HG02588 (cell line): Measurements from ENCODE around the gene NIT1.
A peak's percentile ranks its signal among the peaks of the same experiment; 100 is the strongest.

Experiments used
- ATAC-seq: cut with Tn5 transposase; IDR thresholded peaks from one replicate; pipeline ENCODE4 v1.9.1; 2021; ENCODE audit warnings: mild to moderate bottlenecking, moderate library complexity; ENCODE audit not compliant: unreplicated experiment

Gene NIT1, protein sequence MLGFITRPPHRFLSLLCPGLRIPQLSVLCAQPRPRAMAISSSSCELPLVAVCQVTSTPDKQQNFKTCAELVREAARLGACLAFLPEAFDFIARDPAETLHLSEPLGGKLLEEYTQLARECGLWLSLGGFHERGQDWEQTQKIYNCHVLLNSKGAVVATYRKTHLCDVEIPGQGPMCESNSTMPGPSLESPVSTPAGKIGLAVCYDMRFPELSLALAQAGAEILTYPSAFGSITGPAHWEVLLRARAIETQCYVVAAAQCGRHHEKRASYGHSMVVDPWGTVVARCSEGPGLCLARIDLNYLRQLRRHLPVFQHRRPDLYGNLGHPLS

DNA sequence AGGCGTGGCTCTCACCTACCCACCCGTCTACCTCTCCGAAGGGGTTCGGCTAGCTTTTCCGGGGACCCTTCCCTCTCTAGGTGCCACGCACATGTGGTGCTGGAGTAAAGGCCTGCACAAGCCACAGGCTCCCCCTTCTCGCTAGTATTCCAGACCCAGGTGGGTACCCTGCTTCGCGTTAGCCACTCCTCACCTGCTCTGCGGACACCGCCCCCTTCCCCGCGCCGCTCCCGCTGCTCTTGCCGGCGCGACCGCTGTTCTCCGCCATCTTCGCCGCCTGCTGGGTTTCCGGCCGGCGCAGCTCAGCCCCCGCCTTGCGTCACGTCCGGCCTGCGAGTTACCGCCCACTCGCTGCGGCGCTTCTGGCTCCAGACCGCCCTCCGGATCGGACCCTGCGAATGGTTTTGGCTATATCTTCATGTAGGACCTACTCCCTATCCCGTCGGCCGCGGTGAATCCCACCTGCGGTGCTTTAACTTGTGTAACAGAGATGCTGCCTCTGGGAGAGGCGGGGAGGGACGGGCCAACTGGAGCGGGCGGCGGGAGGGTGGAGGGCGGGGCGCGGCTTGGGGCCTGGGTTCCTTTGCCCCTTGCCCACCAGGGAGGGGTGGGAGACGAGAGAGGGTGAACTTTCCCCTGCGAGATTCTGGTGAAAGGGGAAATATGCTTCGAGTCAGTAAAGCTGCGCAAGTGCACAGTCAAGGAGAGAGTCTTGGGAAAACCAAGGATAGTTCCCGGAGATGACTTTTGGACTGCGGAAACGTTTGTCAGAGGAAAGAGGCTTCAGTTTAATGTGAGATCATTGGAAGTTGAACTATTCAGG lies at the start of gene NIT1, which contains the start of gene PFDN2:
TSS of gene NIT1 (plus strand) at position 347 of the 823 bp plus-strand sequence. CDS start at position 419, 72 bp downstream.
TSS of gene PFDN2 (minus strand) at position 279 of the 823 bp plus-strand sequence. CDS start at position 268, 11 bp downstream.
- peak; percentile 75 for ATAC-seq

DNA sequence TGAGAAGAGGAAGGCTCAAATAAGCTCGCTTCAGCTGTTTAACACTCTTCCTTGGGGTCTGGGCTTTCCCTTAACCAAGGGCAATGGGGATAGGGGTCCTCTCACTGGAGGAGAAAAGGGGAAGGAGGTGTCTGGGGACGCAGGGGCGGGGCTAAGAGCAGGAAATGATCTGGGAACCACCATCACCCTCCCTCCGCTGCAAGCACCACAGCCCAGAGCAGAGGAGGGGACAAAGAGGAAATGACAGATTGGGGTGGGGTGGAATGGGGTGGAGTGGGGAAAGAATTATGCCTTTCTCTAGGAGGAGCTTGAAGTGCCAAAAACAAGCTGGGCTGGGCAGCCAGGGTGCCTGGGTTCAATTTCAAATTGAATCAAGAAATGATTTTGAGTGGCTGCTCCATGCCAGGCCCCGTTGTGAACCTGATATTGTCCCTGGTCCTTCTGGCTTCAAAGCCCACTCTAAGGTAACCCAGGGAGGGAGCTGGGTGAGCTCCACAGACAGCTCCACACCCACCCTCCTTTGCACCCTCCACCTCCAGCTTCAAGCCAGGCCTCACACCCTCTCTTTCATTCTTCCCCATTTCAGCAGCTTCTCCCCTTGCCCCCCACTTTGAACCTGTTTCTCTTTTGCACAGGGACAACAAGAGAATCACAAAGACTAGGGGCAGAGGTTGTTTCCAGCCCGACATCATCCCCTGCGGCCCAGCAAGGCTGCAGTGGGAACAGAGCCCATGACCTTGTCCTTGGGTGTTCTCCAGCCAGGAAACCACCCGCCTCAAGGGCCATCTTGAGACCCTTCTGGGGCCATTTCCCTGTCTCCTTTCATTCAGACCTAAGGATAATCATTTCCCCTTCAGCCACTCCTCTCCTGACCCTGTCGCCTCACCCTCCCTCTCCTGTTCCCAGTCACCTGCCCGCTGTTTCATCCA lies 49.3 kb upstream of the NIT1 start:
- peak; percentile 51 for ATAC-seq

DNA sequence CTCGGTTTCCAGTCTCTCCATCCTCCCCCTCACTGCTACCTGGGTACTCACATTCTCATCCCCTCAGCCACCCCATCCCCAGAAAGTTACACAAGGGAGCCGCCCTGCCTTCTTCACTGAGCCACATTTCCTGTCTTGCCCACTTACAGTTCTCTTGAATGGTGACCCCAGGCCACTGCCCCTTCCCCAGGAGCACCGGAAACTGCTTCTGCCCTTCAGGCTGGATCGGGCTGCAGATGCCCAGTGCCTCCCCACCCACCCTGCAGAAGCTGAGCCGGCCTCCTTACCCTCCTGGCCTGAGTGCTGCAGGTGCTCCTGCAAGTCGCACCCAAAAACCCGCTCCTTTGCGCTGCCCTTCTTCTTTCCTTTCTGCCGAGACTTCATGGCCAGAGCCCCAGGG lies 48.7 kb upstream of the NIT1 start:
- peak; percentile 2 for ATAC-seq

DNA sequence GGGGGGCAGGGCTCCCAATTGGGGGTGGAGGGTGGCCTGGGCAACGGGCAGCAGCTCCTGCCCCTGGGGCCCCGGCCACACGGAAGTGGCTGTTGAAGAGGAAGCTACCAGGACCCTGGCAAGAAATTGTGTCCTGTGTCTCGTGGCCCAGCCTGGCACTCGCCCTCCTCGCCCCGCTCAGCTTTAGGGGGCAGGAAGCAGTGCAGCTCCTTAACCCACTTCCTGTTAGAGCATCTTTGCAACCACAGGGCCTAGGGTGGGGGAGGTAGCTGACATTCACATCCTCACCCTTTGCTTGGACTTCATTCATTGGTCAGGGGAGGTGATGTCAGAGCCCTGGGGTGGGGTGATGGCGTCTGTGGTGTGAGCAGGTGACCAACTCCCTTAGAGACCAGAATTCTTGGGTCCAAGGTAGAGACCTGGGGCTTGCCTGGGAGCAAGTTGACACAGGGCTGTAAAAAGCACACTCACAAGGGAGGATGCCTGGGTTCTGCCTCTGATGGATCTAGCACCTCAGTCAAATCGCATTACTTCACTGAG lies 48.1 kb upstream of the NIT1 start, which contains the start of gene ARHGAP30:
TSS of gene ARHGAP30 (minus strand) at position 161 of the 540 bp plus-strand sequence. CDS start 267 bp downstream, outside the sequence.
- ATAC-seq: peak; percentile 89

DNA sequence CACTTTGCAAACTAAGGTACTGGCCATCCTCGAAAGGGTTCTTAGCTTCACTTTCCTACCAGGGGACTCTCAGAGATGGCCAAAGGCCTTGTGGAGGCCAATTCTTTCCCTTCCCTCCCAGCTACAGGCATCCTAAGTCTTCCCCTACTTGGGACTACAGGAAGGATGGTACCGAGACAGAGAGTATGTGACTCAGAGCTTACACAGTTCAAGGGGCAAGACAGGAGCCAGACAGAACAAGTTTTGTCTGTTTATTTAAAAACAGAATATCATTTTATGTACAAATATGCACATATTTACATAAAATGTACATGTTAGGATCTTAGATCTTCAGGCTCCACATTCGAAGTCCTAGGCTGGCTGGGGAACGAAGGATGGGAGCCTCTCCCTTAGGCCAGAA lies 47.1 kb upstream of the NIT1 start:
- no peak for ATAC-seq

DNA sequence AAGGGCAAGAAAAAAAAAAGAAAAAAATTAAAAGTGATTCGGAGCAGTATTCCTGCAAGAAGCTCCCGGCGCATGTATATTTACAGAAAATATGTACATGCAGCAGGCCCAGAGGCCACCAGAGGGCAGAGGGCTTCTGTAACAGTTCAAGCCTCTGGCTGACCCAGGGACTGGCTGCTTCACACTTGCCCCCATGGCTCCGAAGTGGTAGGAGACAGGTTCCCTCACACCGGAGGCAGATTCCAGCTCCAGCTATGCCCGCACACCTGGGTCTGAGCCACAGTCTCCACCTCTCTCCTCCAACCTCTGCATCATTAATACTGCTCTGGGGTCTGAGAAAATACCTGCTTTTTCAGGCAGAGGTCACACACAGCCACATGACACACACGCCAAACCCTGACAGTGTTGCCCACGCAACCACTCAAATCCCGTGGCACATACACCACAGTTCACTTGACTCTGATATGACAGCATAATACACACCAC lies 46.0 kb upstream of the NIT1 start:
- no peak for ATAC-seq

DNA sequence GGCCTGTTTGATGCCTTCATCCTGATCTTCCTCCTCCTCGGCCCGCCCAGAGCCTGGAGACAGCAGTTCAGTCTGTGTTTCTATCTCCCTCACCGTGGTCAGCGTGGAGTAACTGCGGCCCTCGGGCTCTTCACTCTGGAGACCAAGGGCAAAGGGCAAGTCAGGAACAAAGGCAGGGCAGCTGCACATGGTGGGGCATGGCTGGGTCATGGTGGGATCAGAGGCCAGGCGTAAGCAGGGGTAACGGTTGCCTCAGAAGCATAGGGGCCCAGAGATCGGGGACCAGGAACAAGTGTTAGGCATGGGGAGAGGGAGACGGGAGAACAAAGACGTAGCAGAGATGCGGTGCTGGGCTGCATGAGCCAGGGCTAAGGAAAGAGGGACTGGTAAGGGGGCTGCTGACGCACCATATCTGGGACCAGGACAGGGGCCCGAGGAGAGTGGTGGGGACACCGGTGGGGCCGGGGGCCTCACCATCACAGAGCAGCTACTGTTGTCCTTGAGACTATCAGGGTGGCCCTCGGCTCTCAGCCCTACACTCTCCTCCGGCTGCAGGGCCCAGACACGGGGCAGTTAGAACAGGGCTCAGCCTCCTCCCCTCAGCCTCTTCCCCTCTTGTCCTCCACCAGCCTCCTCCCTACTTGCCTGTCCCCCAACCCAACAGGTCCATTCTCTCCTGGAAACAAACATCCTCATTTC lies 45.0 kb upstream of the NIT1 start:
- no peak for ATAC-seq

DNA sequence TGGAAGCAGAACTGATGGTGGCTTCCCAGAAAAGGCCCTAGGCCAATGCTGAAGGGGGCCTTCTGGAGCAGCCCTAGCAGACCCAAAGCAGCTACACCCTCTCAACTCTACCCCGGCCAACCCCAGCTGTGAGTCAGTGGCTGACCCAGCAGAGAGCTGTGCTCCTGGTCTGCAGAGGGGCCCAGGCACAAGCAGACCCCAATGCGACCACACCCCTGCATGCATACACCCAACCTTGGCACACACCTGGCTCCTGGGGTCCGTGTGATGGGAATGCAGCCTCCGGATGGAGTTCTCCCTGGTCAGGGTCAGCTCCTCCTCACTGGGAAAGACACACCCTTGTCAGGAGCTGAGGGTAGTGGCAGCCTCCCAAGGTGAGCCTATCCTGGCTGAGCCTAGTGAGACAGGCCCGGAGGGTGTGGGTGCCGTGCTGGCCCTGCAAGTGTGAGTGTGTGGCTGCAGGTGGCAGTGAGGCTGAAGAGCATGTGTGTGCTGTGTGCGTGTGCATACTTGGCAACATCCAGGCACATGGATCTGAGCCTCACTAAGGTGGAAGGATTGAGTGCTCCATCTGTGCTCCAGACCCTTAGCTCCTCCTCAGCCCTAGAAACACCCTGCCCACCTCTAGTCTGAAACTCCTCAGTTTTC lies 44.3 kb upstream of the NIT1 start:
- no peak for ATAC-seq

DNA sequence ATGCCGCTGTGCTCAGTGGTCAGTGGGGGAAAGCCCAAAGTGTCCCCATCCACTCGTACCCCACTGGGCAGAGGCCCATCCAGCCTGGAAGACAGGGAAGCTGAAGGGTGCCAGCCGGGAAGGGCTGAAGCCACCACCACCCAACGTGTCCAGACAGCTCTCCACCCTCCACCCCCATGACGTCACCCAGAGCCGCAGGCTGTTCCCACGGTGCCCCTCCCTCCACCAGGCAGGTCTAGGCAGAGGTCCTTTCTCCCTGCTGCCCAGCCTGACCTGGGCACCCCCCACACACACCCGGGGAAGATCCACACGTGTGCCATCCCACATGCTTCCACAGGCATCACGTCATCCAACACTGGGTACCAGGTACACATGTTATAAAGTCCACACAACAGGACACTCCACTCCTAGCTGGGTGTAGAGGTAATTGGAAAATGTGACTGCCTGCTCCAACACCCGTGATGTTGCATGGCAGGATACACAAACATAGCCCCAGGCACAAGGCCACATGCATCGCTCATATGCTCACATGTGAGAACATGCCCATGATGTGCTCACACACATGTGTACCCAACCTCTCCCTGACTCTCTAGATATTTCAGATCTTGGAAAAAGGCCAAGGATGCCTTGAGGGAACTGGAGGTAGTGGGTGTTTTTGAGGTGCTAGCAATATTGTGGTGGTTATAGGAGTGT lies 43.1 kb upstream of the NIT1 start:
- no peak for ATAC-seq

DNA sequence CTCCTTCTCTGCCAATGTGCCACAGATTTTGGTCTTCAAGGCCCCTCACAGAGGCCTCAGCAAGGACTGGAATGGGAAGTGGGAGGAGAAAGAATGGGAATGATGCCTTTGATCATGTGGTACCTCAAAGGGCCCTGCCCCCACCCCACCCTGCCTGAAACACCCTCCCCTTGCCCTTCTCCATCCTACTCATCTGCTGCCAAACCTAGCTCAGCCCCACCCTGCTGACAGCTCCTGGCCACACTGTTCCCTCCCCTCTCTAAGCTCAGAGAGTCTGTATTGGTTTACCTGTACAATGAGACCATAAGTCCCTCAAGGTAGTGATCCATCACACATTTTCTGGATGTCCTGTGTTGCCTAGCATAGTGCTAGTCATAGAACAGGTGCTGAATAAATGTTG lies 41.5 kb upstream of the NIT1 start:
- no peak for ATAC-seq

DNA sequence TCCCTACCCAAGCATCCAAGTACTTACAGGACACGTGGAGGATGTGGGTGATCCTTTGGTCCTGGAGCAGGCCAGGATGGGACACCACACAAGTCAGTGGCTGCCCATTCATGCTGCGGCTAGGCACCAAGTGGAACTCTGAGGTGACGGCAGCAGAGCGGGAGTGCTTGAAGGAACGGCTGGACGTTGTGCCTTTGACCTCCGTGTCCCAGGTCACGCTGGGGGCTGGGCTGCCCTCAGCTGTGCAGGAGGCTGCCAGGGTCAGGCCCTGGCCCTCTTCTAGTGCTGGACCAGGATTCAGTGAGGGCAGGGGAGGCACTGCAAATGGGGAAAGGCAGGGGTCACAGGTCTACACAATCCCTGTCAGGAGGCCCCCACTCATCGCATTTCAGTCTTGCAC lies 40.5 kb upstream of the NIT1 start:
- ATAC-seq: no peak

DNA sequence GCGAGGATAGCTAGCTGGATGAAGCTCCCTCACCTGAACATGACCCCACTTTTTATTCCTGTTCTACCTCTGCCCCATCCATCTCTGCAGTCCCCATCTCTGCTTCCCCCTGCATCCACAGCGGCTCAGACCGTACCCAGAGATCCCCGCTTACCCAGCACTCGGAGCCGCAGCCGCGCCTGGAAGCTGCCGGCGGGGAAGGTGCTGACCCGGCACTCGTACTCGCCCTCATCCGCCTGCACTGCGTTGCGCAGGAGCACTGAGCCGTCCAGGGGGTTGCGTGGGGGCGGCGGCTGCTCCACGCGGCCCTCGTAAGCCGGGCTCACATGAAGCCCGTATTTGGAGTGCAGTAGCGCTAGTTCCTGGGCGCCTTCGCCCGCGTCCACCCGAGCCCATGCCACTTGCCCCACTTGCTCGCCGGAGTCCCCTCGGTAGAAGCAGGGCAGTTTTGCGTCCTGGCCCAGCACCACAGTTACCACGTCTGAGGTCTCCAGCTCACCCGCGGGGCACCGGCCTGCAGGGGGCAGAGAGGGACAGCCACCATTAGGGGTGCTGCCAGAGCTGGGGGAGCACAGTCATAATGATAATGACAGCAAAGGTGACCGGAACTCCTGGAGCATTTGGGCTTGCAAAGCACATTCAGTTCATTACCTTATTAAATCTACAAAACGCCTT lies 38.3 kb upstream of the NIT1 start:
- ATAC-seq: no peak

DNA sequence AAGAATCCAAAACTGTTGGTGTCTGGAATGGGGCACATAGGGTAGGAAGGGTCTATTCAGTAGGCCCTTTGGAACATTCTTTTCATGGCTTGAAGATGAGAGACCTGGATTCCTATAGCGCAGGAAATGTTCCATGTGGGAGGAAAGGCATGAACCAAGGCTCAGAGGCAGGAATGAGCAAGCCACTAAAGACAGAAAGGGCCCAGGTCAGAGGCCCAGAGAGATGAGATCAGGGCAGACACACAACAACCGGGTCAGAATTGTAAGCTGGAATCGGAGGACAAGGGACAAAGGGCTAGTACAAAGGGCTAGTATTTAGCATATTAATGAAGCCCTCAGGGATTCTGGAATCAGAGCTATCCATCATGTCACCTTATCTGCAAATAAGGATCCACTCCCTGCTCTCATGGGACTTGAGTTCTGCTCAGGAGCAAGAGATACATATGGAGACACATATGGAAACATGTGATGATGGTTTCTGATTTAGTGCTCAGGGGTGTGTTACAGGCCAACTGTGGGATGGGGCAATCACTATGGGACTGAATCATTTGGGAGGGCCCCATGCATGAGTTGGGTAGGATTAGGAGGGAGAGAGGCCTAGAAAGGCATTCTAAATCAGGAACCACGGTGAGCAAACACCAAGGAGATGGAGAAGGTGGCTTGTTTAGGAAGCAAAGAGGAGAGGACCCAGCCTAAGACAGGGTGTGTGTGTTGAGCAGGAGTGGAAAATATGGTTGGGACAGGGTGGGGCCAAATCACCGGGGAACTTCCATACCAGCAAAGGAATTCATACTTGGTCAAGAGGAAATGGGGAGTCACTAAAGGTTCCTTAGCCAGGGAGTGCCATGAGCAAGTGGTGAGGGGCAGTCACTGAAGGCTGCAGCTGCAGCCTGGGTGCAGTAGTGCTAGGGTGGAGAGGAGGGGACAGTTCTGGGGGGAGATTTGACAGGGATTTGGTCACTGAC lies 37.2 kb upstream of the NIT1 start:
- no peak for ATAC-seq

DNA sequence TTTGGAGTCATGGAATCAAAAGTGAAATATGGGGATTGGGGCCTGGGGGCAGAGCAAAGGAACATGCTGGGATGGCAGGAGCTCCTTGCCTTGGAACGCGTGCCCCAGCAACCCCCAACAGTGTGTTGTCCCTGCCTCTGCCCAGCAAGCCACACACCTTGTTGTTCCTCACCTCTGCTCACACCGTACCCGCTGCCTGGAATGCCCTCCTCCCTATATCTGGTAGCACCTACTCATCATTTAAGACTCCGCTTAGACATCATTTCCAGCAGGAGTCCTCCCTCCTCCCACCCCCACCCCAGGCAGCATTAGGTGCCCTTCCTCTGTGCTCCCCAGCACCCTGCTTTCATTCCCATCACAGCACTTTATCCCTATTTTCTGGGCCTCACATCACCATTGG lies 36.4 kb upstream of the NIT1 start:
- ATAC-seq: no peak

DNA sequence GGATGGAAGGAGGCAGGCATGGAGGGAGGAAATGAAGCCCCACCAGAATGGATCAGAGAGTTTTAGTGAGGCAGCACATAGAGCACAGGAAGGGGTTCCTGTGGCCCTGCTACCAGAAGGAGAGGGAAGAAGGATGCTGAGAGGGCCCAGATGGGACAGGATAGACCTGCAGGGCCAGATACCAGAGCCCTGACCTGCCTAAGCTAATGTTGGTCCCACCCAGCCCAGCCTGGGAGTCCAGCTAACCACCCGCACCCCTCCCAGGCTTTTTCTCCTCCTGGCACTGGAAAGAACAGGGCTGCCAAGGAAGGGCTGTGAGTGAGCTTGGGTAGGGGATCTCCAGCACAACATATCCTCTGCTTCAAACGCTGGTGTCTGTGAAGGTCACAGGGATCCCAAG lies 35.4 kb upstream of the NIT1 start:
- no peak for ATAC-seq

DNA sequence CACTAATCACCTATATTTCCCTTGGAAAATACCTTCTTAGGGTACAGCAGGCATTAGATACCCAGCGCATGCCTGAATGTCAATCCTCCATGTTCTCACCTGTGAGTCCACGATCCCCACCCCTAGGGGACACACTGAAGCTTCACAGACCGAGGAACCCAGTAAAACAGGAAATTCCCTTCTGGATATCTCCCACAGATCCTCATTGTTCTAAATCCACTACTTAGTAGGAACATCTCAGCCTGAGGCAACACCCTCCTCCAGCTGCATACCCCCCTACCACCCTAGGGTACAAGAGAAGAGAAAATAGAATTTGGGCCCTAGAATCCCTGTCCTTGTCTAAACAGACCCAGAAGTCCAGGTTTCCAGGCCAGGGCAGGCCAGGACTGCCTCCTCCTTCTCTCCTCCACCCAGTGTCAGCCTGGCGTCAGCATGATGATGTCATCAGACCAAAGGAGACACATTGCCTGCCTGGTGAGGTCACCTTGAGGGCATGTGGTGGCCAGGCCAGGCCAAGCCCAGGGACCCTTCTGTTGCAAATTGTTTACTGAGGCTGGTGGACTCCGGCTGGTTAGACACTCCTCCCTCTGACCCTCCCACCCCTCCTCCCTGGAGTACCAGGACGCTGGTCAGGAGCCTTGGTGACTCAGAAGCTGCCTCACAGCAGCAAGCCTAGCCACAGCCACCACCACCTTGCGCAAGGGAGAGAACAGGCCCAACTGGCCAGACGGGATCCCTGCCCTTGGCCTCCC lies 34.7 kb upstream of the NIT1 start:
- no peak for ATAC-seq
